Ectodermal cell (in vitro differentiated cells): Measurements from ENCODE around the gene SIN3B.

ENCODE experiments used
- H3K27ac ChIP-seq: 2 replicates; pipeline ENCODE4 v1.7.0; 2013; ENCODE audit warnings: mild to moderate bottlenecking, low read depth, low read length; ENCODE audit not compliant: insufficient read depth, poor library complexity, severe bottlenecking
- H3K27me3 ChIP-seq: 2 replicates; pipeline ENCODE4 v1.7.0; 2013; ENCODE audit warnings: mild to moderate bottlenecking, low read length; ENCODE audit not compliant: insufficient read depth, control insufficient read depth, poor library complexity, severe bottlenecking
- H3K36me3 ChIP-seq: one replicate; pipeline ENCODE4 v1.7.0; 2013; ENCODE audit warnings: low read length; ENCODE audit not compliant: control insufficient read depth, insufficient read depth
- H3K4me1 ChIP-seq: one replicate; pipeline ENCODE4 v1.7.0; 2013; ENCODE audit warnings: low read length; ENCODE audit not compliant: control insufficient read depth, insufficient read depth
- H3K4me3 ChIP-seq: 2 replicates; pipeline ENCODE4 v1.7.0; 2013; ENCODE audit warnings: low read depth, low read length, control low read depth; ENCODE audit not compliant: insufficient read depth
- H3K9me3 ChIP-seq: 2 replicates; pipeline ENCODE4 v1.7.0; 2013; ENCODE audit warnings: mild to moderate bottlenecking, low read length, moderate library complexity; ENCODE audit not compliant: control insufficient read depth
- WGBS, 2 experiments: methylation state at CpG; one replicate each; pipeline ENCODE4 v1.1.7; 2013; ENCODE audit warnings: missing lambda C conversion rate in 2 of 2; 5-methylcytosine and 5-hydroxymethylcytosine counted together

SIN3B gene

DNA sequence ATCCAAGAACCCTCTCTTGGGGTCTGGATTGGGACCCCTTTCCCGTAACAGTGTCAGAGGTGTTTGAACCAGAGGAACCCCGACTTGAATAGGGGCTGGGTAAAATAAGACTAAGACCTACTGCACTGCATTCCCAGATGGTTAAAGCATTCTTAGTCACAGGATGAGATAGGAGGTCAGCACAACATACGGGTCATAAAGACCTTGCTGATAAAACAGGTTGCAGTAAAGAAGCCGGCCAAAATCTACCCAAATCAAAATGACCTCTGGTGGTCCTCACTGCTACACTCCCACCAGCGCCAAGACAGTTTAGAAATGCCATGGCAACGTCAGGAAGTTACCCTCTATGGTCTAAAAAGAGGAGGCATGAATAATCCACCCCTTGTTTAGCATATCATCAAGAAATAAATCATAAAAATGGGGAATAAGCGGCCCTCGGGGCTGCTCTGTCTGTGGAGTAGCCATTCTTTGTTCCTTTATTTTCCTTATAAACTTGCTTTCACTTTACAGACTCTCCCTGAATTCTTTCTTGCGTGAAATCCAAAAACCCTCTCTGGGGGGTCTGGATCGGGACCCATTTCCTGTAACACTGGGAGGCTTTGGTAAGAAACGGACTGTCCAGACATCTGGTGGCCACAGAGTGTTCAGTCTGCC, 4.4 kb upstream of the SIN3B start:
- 54 to 55% methylated on average over 11 of the region's 11 CpGs for WGBS, 2 experiments
- H3K9me3 ChIP-seq: no peaks in the 10 kb centered on the region
- H3K4me3 ChIP-seq: no peak overlapping the region
- H3K27ac ChIP-seq: no peak overlapping the region
- peaks cover 10% of the 10 kb centered on the region for H3K4me1 ChIP-seq
- peaks cover 11% of the 10 kb centered on the region for H3K27me3 ChIP-seq
- H3K36me3 ChIP-seq: no peaks in the 10 kb centered on the region

GRCh38 chr19:16825312-16826052, 3.7 kb upstream of the SIN3B start:
- peaks cover 11% of the 10 kb centered on the region for H3K27me3 ChIP-seq
- 31 to 33% methylated on average over 13 of the region's 13 CpGs for WGBS, 2 experiments
- no peak overlapping the region for H3K4me3 ChIP-seq
- no peaks in the 10 kb centered on the region for H3K36me3 ChIP-seq
- peaks cover 10% of the 10 kb centered on the region for H3K4me1 ChIP-seq
- no peak overlapping the region for H3K27ac ChIP-seq
- H3K9me3 ChIP-seq: no peaks in the 10 kb centered on the region

- peaks cover 10% of the 10 kb centered on the region for H3K4me1 ChIP-seq
- H3K27me3 ChIP-seq: peaks cover 9% of the 10 kb centered on the region
- peak overlapping the region; percentile 95 for H3K4me3 ChIP-seq
- WGBS, 2 experiments: 22 to 24% methylated on average over 13 of the region's 13 CpGs
- no peak overlapping the region for H3K27ac ChIP-seq
- peaks cover 22% of the 10 kb centered on the region for H3K36me3 ChIP-seq
- no peaks in the 10 kb centered on the region for H3K9me3 ChIP-seq
Observed at GRCh38 chr19:16829822-16830289, 658 bp downstream of the SIN3B start.

GRCh38 chr19:16830679-16831078, 1.5 kb downstream of the SIN3B start:
- Histone ChIP-seq H3K27ac (no peak overlapping the region), H3K9me3 (no peaks in the 10 kb centered on the region), H3K36me3 (peaks cover 22% of the 10 kb centered on the region), H3K4me1 (peaks cover 2% of the 10 kb centered on the region), H3K27me3 (peaks cover under 1% of the 10 kb centered on the region), H3K4me3 (no peak overlapping the region)
- WGBS, 2 experiments: 96 to 98% methylated on average over 3 of the region's 3 CpGs

DNA sequence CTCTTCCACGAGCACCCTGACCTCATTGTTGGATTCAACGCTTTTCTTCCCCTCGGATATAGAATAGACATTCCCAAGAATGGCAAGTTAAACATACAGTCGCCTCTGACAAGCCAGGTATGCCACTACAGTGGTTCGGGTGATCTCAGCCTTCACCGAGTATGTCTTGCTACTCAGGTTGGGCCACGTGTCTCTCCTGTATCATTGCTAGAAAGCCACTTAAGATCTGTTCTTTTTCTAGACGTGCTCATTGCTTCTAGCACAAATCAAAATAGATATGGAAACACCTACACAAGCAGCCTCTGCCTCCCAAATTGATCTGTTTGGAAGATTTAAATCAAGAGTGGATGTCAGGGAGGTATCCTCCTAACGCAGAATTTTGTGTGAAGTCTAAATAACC, 2.3 kb downstream of the SIN3B start:
- Histone ChIP-seq H3K4me3 (no peak overlapping the region), H3K9me3 (no peaks in the 10 kb centered on the region), H3K27me3 (no peaks in the 10 kb centered on the region), H3K4me1 (no peaks in the 10 kb centered on the region), H3K36me3 (peaks cover 22% of the 10 kb centered on the region), H3K27ac (no peak overlapping the region)
- 93 to 96% methylated on average over 9 of the region's 9 CpGs for WGBS, 2 experiments

DNA sequence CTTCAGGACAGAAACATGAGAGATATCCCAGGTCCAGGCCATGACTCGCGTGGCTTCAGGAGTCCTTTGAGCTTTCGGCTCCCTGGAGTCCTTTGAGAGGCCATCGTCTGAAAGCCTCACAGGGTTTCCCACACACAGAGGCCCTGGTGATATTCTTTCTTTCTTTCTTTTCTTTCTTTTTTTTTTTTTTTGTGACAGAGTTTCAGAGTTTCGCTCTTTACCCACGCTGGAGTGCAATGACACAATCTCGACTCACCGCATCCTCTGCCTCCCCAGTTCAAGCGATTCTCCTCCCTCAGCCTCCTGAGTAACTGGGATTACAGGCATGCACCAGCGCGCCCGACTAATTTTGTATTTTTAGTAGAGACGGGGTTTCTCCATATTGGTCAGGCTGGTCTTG, 5.5 kb downstream of the SIN3B start:
- Histone ChIP-seq H3K27ac (no peak overlapping the region), H3K4me1 (no peaks in the 10 kb centered on the region), H3K9me3 (no peaks in the 10 kb centered on the region), H3K27me3 (no peaks in the 10 kb centered on the region), H3K4me3 (no peak overlapping the region), H3K36me3 (peaks cover 35% of the 10 kb centered on the region)
- 88 to 96% methylated on average over 13 of the region's 13 CpGs for WGBS, 2 experiments

DNA sequence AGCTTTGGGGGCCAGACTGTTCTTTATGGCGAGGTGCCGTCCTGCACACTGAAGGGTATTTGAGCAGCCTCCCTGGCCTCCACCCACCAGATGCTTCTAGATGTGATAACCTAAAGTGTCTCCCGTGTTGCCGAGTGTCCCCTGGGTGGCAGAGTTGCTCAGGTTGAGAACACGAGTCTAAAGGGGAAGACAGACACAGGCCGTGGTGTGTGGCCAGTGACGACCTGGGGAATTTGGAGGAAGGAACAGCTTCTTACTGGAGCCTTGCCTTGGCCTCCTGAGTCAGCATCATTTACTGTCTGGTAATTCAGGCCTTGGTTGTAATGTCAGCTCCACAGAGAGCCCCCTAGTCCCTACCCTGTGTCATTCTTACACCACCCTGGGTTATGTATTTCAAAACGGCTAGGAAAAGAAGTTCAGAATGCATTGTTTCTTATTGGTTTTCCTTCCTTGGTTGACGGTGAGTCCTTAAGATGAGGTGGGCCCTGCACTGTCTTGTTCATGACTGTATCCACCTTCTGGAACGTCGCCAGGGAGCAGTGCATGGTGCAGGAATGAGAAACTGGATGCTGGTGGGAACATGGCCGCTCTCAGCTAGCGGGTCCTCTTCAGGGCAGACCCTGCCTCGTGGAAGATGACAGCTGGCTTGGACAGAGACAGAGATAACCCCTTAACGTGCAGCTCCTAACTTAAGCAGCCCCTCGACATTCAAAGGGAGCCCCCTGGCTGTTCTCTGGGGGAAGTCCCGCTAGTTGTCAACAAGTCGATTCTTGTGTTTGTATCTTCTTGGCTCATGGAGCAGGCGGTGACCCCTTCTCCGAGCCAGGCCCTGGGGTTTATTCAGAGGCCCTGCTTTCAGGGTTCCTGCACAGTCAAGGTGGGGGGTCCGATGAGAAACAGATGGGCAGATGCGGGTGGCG, 7.2 kb downstream of the SIN3B start:
- H3K4me1 ChIP-seq: no peaks in the 10 kb centered on the region
- H3K27ac ChIP-seq: no peak overlapping the region
- H3K36me3 ChIP-seq: peaks cover 30% of the 10 kb centered on the region
- WGBS, 2 experiments: 93 to 94% methylated on average over 23 of the region's 23 CpGs
- no peaks in the 10 kb centered on the region for H3K27me3 ChIP-seq
- H3K4me3 ChIP-seq: no peak overlapping the region
- no peaks in the 10 kb centered on the region for H3K9me3 ChIP-seq

DNA sequence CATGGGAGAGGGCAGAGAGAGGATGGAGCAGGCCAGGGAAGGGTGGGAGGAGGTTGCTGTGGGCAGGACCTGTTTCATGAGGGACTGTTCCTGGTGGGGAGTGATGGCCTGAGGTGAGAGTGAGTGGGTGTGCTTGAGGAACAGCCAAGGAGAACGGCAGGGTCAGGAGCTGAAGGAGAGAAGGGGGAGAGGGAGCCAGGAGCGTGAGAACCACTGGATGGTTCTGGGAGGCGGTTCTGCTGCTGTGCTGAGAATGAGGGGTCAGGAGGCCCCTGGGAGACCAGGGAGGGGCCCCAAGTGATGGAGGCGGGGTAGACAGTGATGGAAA, 7.8 kb downstream of the SIN3B start:
- peaks cover 24% of the 10 kb centered on the region for H3K36me3 ChIP-seq
- no peaks in the 10 kb centered on the region for H3K4me1 ChIP-seq
- H3K9me3 ChIP-seq: no peaks in the 10 kb centered on the region
- 94 to 95% methylated on average over 4 of the region's 4 CpGs for WGBS, 2 experiments
- no peak overlapping the region for H3K4me3 ChIP-seq
- no peak overlapping the region for H3K27ac ChIP-seq
- H3K27me3 ChIP-seq: no peaks in the 10 kb centered on the region

DNA sequence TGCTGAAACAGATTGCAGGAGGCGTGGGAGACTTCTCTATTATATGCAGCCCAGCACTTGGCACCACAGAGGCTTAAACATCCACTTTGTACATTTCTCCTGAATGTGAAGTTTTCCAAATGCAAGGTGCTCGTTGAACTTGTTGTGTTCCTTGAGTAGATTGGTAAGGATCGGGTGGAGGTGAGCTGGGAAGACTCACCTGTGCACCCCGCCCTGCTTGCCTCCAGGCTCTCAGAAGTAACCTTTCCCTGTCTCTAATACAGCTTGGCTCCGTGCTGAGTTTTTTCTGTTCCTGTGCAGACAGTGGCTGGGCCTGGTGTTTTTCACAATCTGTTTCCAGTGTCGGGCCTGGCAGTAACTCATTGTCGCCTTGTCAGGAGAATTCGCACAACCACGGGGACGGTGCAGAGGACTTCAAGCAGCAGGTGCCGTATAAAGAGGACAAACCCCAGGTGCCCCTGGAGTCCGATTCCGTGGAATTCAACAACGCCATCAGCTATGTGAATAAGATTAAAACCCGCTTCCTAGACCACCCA, 12.3 kb downstream of the SIN3B start:
- H3K4me3 ChIP-seq: no peak overlapping the region
- H3K9me3 ChIP-seq: no peaks in the 10 kb centered on the region
- H3K4me1 ChIP-seq: no peaks in the 10 kb centered on the region
- H3K27me3 ChIP-seq: no peaks in the 10 kb centered on the region
- peaks cover 24% of the 10 kb centered on the region for H3K36me3 ChIP-seq
- no peak overlapping the region for H3K27ac ChIP-seq
- WGBS, 2 experiments: 93 to 95% methylated on average over 15 of the region's 15 CpGs

GRCh38 chr19:16846901-16847300, 17.7 kb downstream of the SIN3B start:
- 95 to 96% methylated on average over 16 of the region's 16 CpGs for WGBS, 2 experiments
- H3K27ac ChIP-seq: no peak overlapping the region
- H3K36me3 ChIP-seq: peaks cover 38% of the 10 kb centered on the region
- no peaks in the 10 kb centered on the region for H3K9me3 ChIP-seq
- H3K4me1 ChIP-seq: no peaks in the 10 kb centered on the region
- H3K4me3 ChIP-seq: no peak overlapping the region
- no peaks in the 10 kb centered on the region for H3K27me3 ChIP-seq
